Measurements from ENCODE around the gene MAPT. TPM values are rescaled to one million over a fixed set of nuclear protein-coding genes. Genes with fewer than 3 reads are reported as not detected.

The MAPT gene
- total and polyA plus RNA-seq, 2 of the 13 experiments (the other 11 are each of a cell fraction or from before 2014, with no cell fraction given): 2.1 to 2.8 TPM

DNA sequence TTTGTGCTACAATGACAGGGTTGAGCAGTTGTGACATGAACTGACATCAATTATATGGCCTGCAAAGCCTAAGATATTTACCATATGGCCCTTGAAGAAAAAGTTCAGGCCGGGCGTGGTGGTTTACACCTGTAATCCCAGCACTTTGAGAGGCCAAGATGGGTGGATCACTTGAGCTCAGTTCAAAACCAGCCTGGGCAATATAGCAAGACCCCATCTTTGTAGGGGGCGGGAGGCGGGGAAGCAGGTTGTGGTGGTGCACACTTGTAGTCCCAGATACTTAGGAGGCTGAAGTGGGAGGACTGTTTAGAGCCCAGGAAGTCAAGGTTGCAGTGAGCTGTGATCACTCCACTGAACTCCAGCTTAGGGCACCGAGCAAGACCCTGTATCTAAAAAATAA, 153.0 kb downstream of the MAPT start:
- Histone ChIP-seq H4K20me1 (ENCODE audit: insufficient read depth, low read length) (0 out of 2 replicates have a peak, but pooled peaks cover 4% of the 10 kb centered on the region), H3K4me3 (replicated peaks in 1 of 3; ENCODE audit: insufficient read depth in 1 of 3, low read depth in 2 of 3, low read length in 3 of 3) (no peak overlapping the region), H3K4me1 (ENCODE audit: insufficient read depth, low read length) (peaks cover 26% of the 10 kb centered on the region), H3K79me2 (ENCODE audit: insufficient read depth, low read length) (peaks cover 3% of the 10 kb centered on the region), H3K4me2 (ENCODE audit: low read depth, low read length) (no peak overlapping the region), H3K27me3 (ENCODE audit: control insufficient read depth in 1 of 2, insufficient read depth in 2 of 2, low read length in 2 of 2) (no peaks in the 10 kb centered on the region), H3K36me3 (replicated peaks in 1 of 2; ENCODE audit: control insufficient read depth in 1 of 2, insufficient read depth in 2 of 2, low read length in 2 of 2) (peaks cover 37 to 83% of the 10 kb centered on the region in 2 experiments), H3K27ac (ENCODE audit: extremely low read length, insufficient read depth, low read length) (no peak overlapping the region), H2AFZ (ENCODE audit: low read length) (no peak overlapping the region), H3K9me3 (ENCODE audit: low read length) (no peaks in the 10 kb centered on the region), H3K9ac (ENCODE audit: insufficient read depth, low read depth, low read length) (no peak overlapping the region)
- DNase-seq (ENCODE audit: low spot score) (no peak), ATAC-seq (no peak), FAIRE-seq (no peak)
- ChIA-PET CTCF (ENCODE audit: low intra/inter-chr PET ratio, low total read pairs) (interaction anchor here (1.9 kb wide), 1 partner anchor 45 kb away, joined by 4 read pairs; no protein-coding TSS in a partner anchor), POLR2A (no interaction called here)
- BruUV-seq (replicated peaks): no TSS peak
- in situ Hi-C loops (cut with HindIII; ENCODE audit: extremely low pct_ligation_motif_present, low pct_unique_long_range_greater_than_20kb): no loop called here
- TF ChIP-seq RFX3 (CRISPR knock-in tag; IDR thresholded peaks at IDR 0.05): no peak
- peak; percentile 54 for TF ChIP-seq RBM22 (optimal IDR thresholded peaks at IDR 0.05; ENCODE audit: low read length)
- TF ChIP-seq, protein P1, sequence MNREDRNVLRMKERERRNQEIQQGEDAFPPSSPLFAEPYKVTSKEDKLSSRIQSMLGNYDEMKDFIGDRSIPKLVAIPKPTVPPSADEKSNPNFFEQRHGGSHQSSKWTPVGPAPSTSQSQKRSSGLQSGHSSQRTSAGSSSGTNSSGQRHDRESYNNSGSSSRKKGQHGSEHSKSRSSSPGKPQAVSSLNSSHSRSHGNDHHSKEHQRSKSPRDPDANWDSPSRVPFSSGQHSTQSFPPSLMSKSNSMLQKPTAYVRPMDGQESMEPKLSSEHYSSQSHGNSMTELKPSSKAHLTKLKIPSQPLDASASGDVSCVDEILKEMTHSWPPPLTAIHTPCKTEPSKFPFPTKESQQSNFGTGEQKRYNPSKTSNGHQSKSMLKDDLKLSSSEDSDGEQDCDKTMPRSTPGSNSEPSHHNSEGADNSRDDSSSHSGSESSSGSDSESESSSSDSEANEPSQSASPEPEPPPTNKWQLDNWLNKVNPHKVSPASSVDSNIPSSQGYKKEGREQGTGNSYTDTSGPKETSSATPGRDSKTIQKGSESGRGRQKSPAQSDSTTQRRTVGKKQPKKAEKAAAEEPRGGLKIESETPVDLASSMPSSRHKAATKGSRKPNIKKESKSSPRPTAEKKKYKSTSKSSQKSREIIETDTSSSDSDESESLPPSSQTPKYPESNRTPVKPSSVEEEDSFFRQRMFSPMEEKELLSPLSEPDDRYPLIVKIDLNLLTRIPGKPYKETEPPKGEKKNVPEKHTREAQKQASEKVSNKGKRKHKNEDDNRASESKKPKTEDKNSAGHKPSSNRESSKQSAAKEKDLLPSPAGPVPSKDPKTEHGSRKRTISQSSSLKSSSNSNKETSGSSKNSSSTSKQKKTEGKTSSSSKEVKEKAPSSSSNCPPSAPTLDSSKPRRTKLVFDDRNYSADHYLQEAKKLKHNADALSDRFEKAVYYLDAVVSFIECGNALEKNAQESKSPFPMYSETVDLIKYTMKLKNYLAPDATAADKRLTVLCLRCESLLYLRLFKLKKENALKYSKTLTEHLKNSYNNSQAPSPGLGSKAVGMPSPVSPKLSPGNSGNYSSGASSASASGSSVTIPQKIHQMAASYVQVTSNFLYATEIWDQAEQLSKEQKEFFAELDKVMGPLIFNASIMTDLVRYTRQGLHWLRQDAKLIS (CRISPR knock-in tag; IDR thresholded peaks at IDR 0.05): no peak
- TF ChIP-seq ZSCAN9 (CRISPR knock-in tag; IDR thresholded peaks at IDR 0.05; ENCODE audit: borderline replicate concordance): no peak
- no peak for TF ChIP-seq RNF2 (conservative IDR thresholded peaks at IDR 0.05; ENCODE audit: low read depth)
- no peak for TF ChIP-seq ZNF343 (CRISPR knock-in tag; IDR thresholded peaks at IDR 0.05)
- TF ChIP-seq, protein P2, sequence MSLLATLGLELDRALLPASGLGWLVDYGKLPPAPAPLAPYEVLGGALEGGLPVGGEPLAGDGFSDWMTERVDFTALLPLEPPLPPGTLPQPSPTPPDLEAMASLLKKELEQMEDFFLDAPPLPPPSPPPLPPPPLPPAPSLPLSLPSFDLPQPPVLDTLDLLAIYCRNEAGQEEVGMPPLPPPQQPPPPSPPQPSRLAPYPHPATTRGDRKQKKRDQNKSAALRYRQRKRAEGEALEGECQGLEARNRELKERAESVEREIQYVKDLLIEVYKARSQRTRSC (CRISPR knock-in tag; IDR thresholded peaks at IDR 0.05; ENCODE audit: low read depth): no peak
- peak; percentile 83; the same call in 1 of the 2 replicates for TF ChIP-seq ZNF121 (CRISPR knock-in tag; IDR thresholded peaks at IDR 0.05)
- TF ChIP-seq, protein P3, sequence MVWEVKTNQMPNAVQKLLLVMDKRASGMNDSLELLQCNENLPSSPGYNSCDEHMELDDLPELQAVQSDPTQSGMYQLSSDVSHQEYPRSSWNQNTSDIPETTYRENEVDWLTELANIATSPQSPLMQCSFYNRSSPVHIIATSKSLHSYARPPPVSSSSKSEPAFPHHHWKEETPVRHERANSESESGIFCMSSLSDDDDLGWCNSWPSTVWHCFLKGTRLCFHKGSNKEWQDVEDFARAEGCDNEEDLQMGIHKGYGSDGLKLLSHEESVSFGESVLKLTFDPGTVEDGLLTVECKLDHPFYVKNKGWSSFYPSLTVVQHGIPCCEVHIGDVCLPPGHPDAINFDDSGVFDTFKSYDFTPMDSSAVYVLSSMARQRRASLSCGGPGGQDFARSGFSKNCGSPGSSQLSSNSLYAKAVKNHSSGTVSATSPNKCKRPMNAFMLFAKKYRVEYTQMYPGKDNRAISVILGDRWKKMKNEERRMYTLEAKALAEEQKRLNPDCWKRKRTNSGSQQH (CRISPR knock-in tag; IDR thresholded peaks at IDR 0.05; ENCODE audit: low read depth): no peak
- intact Hi-C loops (cut with micrococcal nuclease; ENCODE audit: unreplicated experiment): no loop called here
- WGBS (ENCODE audit: low lambda C conversion rate): 97% methylated on average over 5 of the region's 5 CpGs

Measured in HepG2 (cell line).